GM23338 (cell line): ENCODE data around the gene NRXN2. TPM values are rescaled to one million over a fixed set of nuclear protein-coding genes. Genes with fewer than 3 reads are reported as not detected.

Source experiments
- ATAC-seq: fragments of 200-7000 bp; cut with Tn5 transposase; 3 replicates; pipeline ENCODE4 v1.9.1; 2020
- DNase-seq: peaks from one replicate; pipeline ENCODE4 v3.0.0-alpha.2; 2015; ENCODE audit warnings: low spot score
- H2AFZ ChIP-seq: fragments of 200-600 bp; sonication (generic); 2 replicates; pipeline ENCODE4 v1.8.0; 2016; ENCODE audit warnings: antibody characterized with exemption, mild to moderate bottlenecking, moderate library complexity
- H3F3A ChIP-seq: fragments of 200-600 bp; sonication (generic); replicated peaks from 2 replicates; pipeline ENCODE4 v1.8.0; 2017; ENCODE audit warnings: antibody characterized with exemption, mixed run types, low read depth
- H3K27ac ChIP-seq: fragments of 200-600 bp; sonication (generic); 2 replicates; pipeline ENCODE4 v1.6.1; 2016; ENCODE audit warnings: low read depth
- H3K27me3 ChIP-seq: fragments of 200-600 bp; sonication (generic); 2 replicates; pipeline ENCODE4 v1.8.0; 2016; ENCODE audit warnings: mild to moderate bottlenecking, mixed run types, moderate library complexity; ENCODE audit not compliant: insufficient read depth
- H3K36me3 ChIP-seq: fragments of 200-600 bp; sonication (generic); 2 replicates; pipeline ENCODE4 v1.8.0; 2016; ENCODE audit warnings: mild to moderate bottlenecking; ENCODE audit not compliant: insufficient read depth
- H3K4me1 ChIP-seq: fragments of 200-600 bp; sonication (generic); 2 replicates; pipeline ENCODE4 v1.8.0; 2016; ENCODE audit warnings: mild to moderate bottlenecking, moderate library complexity; ENCODE audit not compliant: insufficient read depth
- H3K4me2 ChIP-seq: fragments of 200-600 bp; sonication (generic); 2 replicates; pipeline ENCODE4 v1.7.1; 2017; ENCODE audit warnings: mixed run types
- H3K4me3 ChIP-seq: fragments of 200-600 bp; sonication (generic); 2 replicates; pipeline ENCODE4 v1.6.1; 2016; ENCODE audit warnings: mixed run types
- H3K79me2 ChIP-seq: fragments of 200-600 bp; sonication (generic); replicated peaks from 2 replicates; pipeline ENCODE4 v1.8.0; 2017; ENCODE audit warnings: mild to moderate bottlenecking; ENCODE audit not compliant: insufficient read depth
- H3K9me2 ChIP-seq: fragments of 200-600 bp; sonication (generic); 2 replicates; pipeline ENCODE4 v1.8.0; 2017; ENCODE audit not compliant: insufficient read depth
- H4K20me1 ChIP-seq: fragments of 200-600 bp; sonication (generic); replicated peaks from 2 replicates; pipeline ENCODE4 v1.8.0; 2017; ENCODE audit warnings: mild to moderate bottlenecking; ENCODE audit not compliant: insufficient read depth
- H3K27ac Mint-ChIP-seq: 2 replicates; pipeline ENCODE4 v1.8.0; 2020; ENCODE audit warnings: inconsistent platforms, mild to moderate bottlenecking, moderate library complexity, mixed read lengths
- H3K27me3 Mint-ChIP-seq: 3 replicates; pipeline ENCODE4 v1.8.0; 2022; ENCODE audit warnings: low read depth, mild to moderate bottlenecking, moderate library complexity, mixed read lengths, inconsistent platforms; ENCODE audit not compliant: insufficient read depth, poor library complexity
- H3K36me3 Mint-ChIP-seq: 3 replicates; pipeline ENCODE4 v1.8.0; 2021; ENCODE audit warnings: low read depth, mild to moderate bottlenecking, inconsistent platforms, moderate library complexity, mixed read lengths
- H3K4me1 Mint-ChIP-seq: 3 replicates; pipeline ENCODE4 v1.8.0; 2020; ENCODE audit warnings: mild to moderate bottlenecking, inconsistent platforms, mixed read lengths
- H3K4me3 Mint-ChIP-seq: 3 replicates; pipeline ENCODE4 v1.8.0; 2021; ENCODE audit warnings: moderate library complexity, mild to moderate bottlenecking, inconsistent platforms, mixed read lengths
- H3K9me3 Mint-ChIP-seq: 3 replicates; pipeline ENCODE4 v1.8.0; 2020; ENCODE audit warnings: moderate library complexity, mild to moderate bottlenecking, inconsistent platforms, mixed read lengths
- CREB1 ChIP-seq: fragments of 250-450 bp; sonication (Bioruptor Pico); IDR thresholded peaks from 2 replicates; pipeline ENCODE4 v1.5.0; 2020; ENCODE audit warnings: low read depth, mild to moderate bottlenecking, moderate library complexity
- EZH2 ChIP-seq: fragments of 200-600 bp; sonication (generic); IDR thresholded peaks from one replicate; pipeline ENCODE4 v1.8.0; 2017; ENCODE audit warnings: antibody characterized with exemption, mild to moderate bottlenecking, low read depth; ENCODE audit not compliant: unreplicated experiment
- JUNB ChIP-seq: IDR thresholded peaks from one replicate; pipeline ENCODE4 v1.6.1; 2016; ENCODE audit warnings: antibody characterized with exemption; ENCODE audit not compliant: unreplicated experiment
- NANOG ChIP-seq: IDR thresholded peaks from 2 replicates; pipeline ENCODE4 v1.6.1; 2016; ENCODE audit warnings: antibody characterized with exemption, borderline replicate concordance
- POLR2AphosphoS5 ChIP-seq: IDR thresholded peaks from 2 replicates; pipeline ENCODE4 v1.6.1; 2016; ENCODE audit warnings: antibody characterized with exemption, low read depth
- STAT1 ChIP-seq: IDR thresholded peaks from one replicate; pipeline ENCODE4 v1.6.1; 2016; ENCODE audit warnings: antibody characterized with exemption; ENCODE audit not compliant: unreplicated experiment
- ZNF114 ChIP-seq: fragments of 250-450 bp; sonication (Bioruptor Pico); IDR thresholded peaks from 2 replicates; pipeline ENCODE4 v1.5.0; 2020; ENCODE audit warnings: mild to moderate bottlenecking, moderate library complexity
- polyA plus RNA-seq: library from polyadenylated mRNA; unstranded; fragments of >200 nt; fragmentation: Nextera tagmentation; extraction: Ambion mirVana; gene quantifications from 2 replicates; pipeline ENCODE4 v1.2.1, GENCODE V29; 2016
- total RNA-seq: library from RNA; depleted of rRNA; stranded (reverse); fragments of >200 nt; shearing (Covaris generic); gene quantifications from 2 replicates; pipeline ENCODE4 v1.2.3, GENCODE V29; 2014
- TF ChIP-seq, protein P1 (sequence below): IDR thresholded peaks from 2 replicates; pipeline ENCODE4 v1.6.1; 2016; ENCODE audit warnings: antibody characterized with exemption
- TF ChIP-seq, protein P2 (sequence below), 2 experiments: fragments of 200-600 bp in 1 of 2; sonication (generic) in 1 of 2; conservative IDR thresholded peaks; 2 replicates each; pipeline versions ENCODE4 v1.5.1 to v1.6.1; 2016 to 2017; ENCODE audit warnings: antibody characterized with exemption in 2 of 2, low read depth in 2 of 2, mild to moderate bottlenecking in 2 of 2, moderate library complexity in 1 of 2
- TF ChIP-seq, protein P3 (sequence below): IDR thresholded peaks from one replicate; pipeline ENCODE4 v1.6.1; 2018; ENCODE audit warnings: antibody characterized with exemption; ENCODE audit not compliant: unreplicated experiment

The NRXN2 gene
- total and polyA plus RNA-seq, 2 experiments from 2014 or later: 3.4 to 17.0 TPM

DNA sequence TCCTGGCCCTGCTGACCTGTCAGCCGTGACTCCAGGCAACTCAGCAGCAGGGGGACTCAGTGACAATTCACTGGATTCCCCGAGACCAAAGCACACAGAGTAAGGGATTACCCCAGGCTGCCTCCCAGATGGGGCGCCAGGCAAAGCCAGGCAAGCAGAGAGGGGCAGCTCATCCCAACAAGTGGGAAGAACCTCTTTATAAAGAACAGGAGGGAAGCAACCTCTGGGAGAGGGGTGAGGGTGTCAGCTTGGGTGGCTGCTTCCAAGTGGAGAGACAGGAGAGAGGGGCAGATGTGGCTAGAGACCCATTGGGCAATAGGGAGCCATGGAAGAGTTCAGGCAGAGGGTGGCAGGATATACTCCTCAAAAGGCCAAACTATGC lies 130.8 kb downstream of the NRXN2 start (continued):
- TF ChIP-seq JUNB (no peak), STAT1 (no peak), ZNF114 (no peak), NANOG (no peak), CREB1 (CRISPR knock-in tag) (no peak), EZH2 (no peak)
- TF ChIP-seq, protein P1, sequence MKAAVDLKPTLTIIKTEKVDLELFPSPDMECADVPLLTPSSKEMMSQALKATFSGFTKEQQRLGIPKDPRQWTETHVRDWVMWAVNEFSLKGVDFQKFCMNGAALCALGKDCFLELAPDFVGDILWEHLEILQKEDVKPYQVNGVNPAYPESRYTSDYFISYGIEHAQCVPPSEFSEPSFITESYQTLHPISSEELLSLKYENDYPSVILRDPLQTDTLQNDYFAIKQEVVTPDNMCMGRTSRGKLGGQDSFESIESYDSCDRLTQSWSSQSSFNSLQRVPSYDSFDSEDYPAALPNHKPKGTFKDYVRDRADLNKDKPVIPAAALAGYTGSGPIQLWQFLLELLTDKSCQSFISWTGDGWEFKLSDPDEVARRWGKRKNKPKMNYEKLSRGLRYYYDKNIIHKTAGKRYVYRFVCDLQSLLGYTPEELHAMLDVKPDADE: no peak
- TF ChIP-seq, protein P2, sequence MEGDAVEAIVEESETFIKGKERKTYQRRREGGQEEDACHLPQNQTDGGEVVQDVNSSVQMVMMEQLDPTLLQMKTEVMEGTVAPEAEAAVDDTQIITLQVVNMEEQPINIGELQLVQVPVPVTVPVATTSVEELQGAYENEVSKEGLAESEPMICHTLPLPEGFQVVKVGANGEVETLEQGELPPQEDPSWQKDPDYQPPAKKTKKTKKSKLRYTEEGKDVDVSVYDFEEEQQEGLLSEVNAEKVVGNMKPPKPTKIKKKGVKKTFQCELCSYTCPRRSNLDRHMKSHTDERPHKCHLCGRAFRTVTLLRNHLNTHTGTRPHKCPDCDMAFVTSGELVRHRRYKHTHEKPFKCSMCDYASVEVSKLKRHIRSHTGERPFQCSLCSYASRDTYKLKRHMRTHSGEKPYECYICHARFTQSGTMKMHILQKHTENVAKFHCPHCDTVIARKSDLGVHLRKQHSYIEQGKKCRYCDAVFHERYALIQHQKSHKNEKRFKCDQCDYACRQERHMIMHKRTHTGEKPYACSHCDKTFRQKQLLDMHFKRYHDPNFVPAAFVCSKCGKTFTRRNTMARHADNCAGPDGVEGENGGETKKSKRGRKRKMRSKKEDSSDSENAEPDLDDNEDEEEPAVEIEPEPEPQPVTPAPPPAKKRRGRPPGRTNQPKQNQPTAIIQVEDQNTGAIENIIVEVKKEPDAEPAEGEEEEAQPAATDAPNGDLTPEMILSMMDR (conservative IDR thresholded peaks at IDR 0.05; ENCODE audit: low read depth in 2 of 2): no peak
- TF ChIP-seq, protein P3, sequence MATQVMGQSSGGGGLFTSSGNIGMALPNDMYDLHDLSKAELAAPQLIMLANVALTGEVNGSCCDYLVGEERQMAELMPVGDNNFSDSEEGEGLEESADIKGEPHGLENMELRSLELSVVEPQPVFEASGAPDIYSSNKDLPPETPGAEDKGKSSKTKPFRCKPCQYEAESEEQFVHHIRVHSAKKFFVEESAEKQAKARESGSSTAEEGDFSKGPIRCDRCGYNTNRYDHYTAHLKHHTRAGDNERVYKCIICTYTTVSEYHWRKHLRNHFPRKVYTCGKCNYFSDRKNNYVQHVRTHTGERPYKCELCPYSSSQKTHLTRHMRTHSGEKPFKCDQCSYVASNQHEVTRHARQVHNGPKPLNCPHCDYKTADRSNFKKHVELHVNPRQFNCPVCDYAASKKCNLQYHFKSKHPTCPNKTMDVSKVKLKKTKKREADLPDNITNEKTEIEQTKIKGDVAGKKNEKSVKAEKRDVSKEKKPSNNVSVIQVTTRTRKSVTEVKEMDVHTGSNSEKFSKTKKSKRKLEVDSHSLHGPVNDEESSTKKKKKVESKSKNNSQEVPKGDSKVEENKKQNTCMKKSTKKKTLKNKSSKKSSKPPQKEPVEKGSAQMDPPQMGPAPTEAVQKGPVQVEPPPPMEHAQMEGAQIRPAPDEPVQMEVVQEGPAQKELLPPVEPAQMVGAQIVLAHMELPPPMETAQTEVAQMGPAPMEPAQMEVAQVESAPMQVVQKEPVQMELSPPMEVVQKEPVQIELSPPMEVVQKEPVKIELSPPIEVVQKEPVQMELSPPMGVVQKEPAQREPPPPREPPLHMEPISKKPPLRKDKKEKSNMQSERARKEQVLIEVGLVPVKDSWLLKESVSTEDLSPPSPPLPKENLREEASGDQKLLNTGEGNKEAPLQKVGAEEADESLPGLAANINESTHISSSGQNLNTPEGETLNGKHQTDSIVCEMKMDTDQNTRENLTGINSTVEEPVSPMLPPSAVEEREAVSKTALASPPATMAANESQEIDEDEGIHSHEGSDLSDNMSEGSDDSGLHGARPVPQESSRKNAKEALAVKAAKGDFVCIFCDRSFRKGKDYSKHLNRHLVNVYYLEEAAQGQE: no peak

- no peaks in the 10 kb centered on the region for H3K36me3 ChIP-seq
- H3K9me3 Mint-ChIP-seq: peaks cover 13% of the 10 kb centered on the region
- H3K4me1 ChIP-seq: no peaks in the 10 kb centered on the region
- H3K27ac ChIP-seq: no peak overlapping the region
- no peak for ATAC-seq
- no peaks in the 10 kb centered on the region for H3K27me3 ChIP-seq
- no peaks in the 10 kb centered on the region for H3K36me3 Mint-ChIP-seq
- no peaks in the 10 kb centered on the region for H3K79me2 ChIP-seq
- no peaks in the 10 kb centered on the region for H3F3A ChIP-seq
- no peaks in the 10 kb centered on the region for H4K20me1 ChIP-seq
- no peak for DNase-seq
- no peak overlapping the region for H3K27ac Mint-ChIP-seq
- 0 out of 2 replicates have a peak, but pooled peaks cover 8% of the 10 kb centered on the region for H3K9me2 ChIP-seq
- H2AFZ ChIP-seq: no peak overlapping the region; the same call in 1 of the 2 replicates
- H3K4me3 ChIP-seq: no peak overlapping the region
- H3K27me3 Mint-ChIP-seq: peaks cover 11% of the 10 kb centered on the region
- H3K4me2 ChIP-seq: no peak overlapping the region
- no peaks in the 10 kb centered on the region for H3K4me1 Mint-ChIP-seq
- H3K4me3 Mint-ChIP-seq: no peak overlapping the region
- TF ChIP-seq STAT1 (no peak), EZH2 (no peak), NANOG (no peak), POLR2AphosphoS5 (no peak)
- TF ChIP-seq, protein P1: no peak
Observed at GRCh38 chr11:64591257-64592233, 131.5 kb downstream of the NRXN2 start.
